K562 (cell line): ENCODE results near the gene PPARD.

Experiments
- MAX ChIP-seq: sonication (generic); formaldehyde crosslinking; IDR thresholded peaks from 2 replicates; pipeline ENCODE4 v1.9.0; 2022; ENCODE audit warnings: mild to moderate bottlenecking, missing genetic modification reagents
- MTA1 ChIP-seq: fragments of 450-650 bp; IDR thresholded peaks from 2 replicates; pipeline ENCODE4 v1.6.1; 2017; ENCODE audit warnings: borderline replicate concordance
- PHF8 ChIP-seq: fragments of 200-600 bp; sonication (generic); IDR thresholded peaks from 2 replicates; pipeline ENCODE4 v1.6.1; 2012; ENCODE audit warnings: mixed run types, mild to moderate bottlenecking, inconsistent platforms, low read length, moderate library complexity, borderline replicate concordance
- POLR2AphosphoS5 ChIP-seq: IDR thresholded peaks from 2 replicates; pipeline ENCODE4 v1.6.1; 2011; ENCODE audit warnings: mild to moderate bottlenecking, low read depth, low read length, moderate library complexity; ENCODE audit not compliant: control insufficient read depth, insufficient read depth
- SETDB1 ChIP-seq: IDR thresholded peaks from one replicate; pipeline ENCODE4 v1.6.1; 2012; ENCODE audit warnings: low read length, control low read depth, inconsistent platforms
- TAF9B ChIP-seq: fragments of 450-650 bp; IDR thresholded peaks from 2 replicates; pipeline ENCODE4 v1.6.1; 2018; ENCODE audit warnings: mild to moderate bottlenecking; ENCODE audit not compliant: partially characterized antibody
- ZBTB49 ChIP-seq: sonication (generic); formaldehyde crosslinking; IDR thresholded peaks from 2 replicates; pipeline ENCODE4 v1.8.0; 2022; ENCODE audit warnings: missing genetic modification reagents, mild to moderate bottlenecking, borderline replicate concordance
- ZNF324 ChIP-seq: fragments of 250-450 bp; sonication (Bioruptor Pico); IDR thresholded peaks from 2 replicates; pipeline ENCODE4 v1.4.0; 2020; ENCODE audit warnings: mild to moderate bottlenecking
- TF ChIP-seq, protein P1 (sequence below), 3 experiments: IDR thresholded peaks in 2 of 3; conservative IDR thresholded peaks in 1 of 3; 2 replicates each; pipeline ENCODE4 v1.5.1; 2011 to 2012; ENCODE audit warnings: low read length in 3 of 3, mild to moderate bottlenecking in 3 of 3, control low read depth in 2 of 3, improper control_type of control experiment in 1 of 3, inconsistent platforms in 1 of 3, low read depth in 1 of 3, mixed read lengths in 1 of 3, moderate library complexity in 1 of 3; ENCODE audit not compliant: insufficient read depth in 2 of 3

DNA sequence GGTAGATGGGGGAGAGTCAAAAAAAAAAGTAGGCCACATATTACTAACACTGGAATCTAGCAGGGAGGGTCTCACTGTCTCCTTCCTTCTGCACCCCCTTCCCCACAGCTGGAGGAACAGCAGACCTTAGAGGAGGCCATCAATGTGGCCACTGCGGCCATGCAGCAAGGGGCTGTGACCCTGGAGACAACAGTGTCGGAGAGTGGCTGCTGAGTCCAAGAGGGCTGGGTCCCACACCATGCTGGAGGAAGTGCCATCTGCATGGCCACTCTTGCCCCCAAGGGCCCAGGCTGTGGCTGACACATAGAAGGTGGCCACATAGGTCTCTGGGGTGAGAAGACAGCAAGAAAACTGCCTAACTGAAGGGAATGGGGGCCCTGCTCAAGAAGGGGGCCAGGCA, 47.3 kb upstream of the PPARD start:
- no peak for TF ChIP-seq SETDB1
- TF ChIP-seq MTA1 = no peak
- TF ChIP-seq ZNF324 (CRISPR knock-in tag) = no peak
- TF ChIP-seq, protein P1, sequence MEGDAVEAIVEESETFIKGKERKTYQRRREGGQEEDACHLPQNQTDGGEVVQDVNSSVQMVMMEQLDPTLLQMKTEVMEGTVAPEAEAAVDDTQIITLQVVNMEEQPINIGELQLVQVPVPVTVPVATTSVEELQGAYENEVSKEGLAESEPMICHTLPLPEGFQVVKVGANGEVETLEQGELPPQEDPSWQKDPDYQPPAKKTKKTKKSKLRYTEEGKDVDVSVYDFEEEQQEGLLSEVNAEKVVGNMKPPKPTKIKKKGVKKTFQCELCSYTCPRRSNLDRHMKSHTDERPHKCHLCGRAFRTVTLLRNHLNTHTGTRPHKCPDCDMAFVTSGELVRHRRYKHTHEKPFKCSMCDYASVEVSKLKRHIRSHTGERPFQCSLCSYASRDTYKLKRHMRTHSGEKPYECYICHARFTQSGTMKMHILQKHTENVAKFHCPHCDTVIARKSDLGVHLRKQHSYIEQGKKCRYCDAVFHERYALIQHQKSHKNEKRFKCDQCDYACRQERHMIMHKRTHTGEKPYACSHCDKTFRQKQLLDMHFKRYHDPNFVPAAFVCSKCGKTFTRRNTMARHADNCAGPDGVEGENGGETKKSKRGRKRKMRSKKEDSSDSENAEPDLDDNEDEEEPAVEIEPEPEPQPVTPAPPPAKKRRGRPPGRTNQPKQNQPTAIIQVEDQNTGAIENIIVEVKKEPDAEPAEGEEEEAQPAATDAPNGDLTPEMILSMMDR (IDR thresholded peaks at IDR 0.05 in 2 of 3, conservative IDR thresholded peaks at IDR 0.05 in 1 of 3; ENCODE audit: insufficient read depth in 2 of 3, low read depth in 1 of 3, low read length in 3 of 3) = no peak
- TF ChIP-seq MAX (CRISPR knock-in tag) = no peak
- no peak for TF ChIP-seq TAF9B
- no peak for TF ChIP-seq PHF8
- TF ChIP-seq ZBTB49 (CRISPR knock-in tag) = no peak
- no peak for TF ChIP-seq POLR2AphosphoS5
